Measurements from ENCODE around the gene ZNF385A.

DNA sequence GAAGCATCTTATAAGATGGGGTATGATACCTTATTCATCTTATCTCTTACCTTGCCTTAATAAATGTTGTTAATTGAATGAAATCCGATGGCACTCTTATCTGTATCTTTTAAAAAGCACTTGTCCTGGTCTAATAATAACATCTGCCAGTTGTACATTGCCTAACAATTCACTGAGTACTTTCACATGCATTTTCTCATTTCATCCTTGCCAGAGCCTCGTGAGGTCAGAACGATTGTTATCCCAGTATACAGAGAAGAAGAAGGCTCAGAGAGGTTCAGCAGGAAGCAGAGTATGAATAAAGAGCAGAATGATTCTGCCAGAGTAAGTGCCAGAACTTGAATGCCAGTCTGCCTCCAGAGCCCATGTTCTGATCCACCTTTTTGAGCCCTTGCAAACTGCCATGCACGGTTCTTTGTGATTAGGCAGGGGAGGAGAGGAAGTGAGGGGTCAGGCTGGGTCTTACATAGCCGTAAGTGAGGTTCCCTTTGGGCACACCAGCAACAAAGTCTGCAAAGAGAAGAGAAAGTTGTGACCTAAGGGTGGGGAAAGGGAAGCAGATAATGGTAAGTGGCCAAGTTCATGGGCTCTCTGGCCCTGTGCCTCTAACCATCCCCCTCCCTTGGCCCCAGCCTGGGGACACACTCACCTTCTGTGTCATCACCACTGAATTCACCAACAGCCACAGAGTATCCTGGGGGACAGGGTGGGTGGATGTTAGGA, 22.8 kb upstream of the ZNF385A start:
- TF ChIP-seq CTCF (conservative IDR thresholded peaks at IDR 0.05; ENCODE audit: low read depth, low read length) (no peak), EZH2 (IDR thresholded peaks at IDR 0.05; ENCODE audit: borderline replicate concordance, low read depth, low read length, poor library complexity, severe bottlenecking) (no peak)

Data from A673 (cell line).